OCI-LY7 (cell line): ENCODE results near the gene COG2.

Experiments used
- EZH2phosphoT487 ChIP-seq: fragments of 200-600 bp; sonication (generic); IDR thresholded peaks from 2 replicates; pipeline ENCODE4 v1.6.1; 2018; ENCODE audit warnings: low read depth, borderline replicate concordance, mild to moderate bottlenecking, mixed run types, antibody characterized with exemption, low read length, moderate library complexity, mixed read lengths
- TF ChIP-seq, protein P1 (sequence below): fragments of 200-600 bp; sonication (generic); conservative IDR thresholded peaks from 2 replicates; pipeline ENCODE4 v1.5.1; 2014; ENCODE audit warnings: mild to moderate bottlenecking, antibody characterized with exemption, low read length, moderate library complexity, mixed read lengths

DNA sequence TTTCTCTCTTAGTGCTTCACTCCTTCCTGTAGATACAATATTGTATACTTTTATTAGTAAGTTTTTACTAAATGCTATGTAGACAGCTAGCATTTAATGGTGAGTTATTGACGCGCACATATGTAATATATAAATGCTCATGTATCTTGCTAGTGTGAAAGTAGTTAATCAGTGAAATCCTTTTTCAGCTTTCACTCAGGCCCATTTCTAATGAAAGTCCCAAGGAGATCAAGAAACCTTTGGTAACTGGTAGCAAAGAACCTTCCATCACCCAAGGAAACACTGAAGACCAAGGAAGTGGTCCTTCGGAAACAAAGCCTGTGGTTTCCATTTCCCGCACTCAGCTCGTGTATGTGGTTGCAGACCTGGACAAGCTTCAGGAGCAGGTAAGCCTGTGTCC lies 44.5 kb downstream of the COG2 start:
- no peak for TF ChIP-seq EZH2phosphoT487
- TF ChIP-seq, protein P1, sequence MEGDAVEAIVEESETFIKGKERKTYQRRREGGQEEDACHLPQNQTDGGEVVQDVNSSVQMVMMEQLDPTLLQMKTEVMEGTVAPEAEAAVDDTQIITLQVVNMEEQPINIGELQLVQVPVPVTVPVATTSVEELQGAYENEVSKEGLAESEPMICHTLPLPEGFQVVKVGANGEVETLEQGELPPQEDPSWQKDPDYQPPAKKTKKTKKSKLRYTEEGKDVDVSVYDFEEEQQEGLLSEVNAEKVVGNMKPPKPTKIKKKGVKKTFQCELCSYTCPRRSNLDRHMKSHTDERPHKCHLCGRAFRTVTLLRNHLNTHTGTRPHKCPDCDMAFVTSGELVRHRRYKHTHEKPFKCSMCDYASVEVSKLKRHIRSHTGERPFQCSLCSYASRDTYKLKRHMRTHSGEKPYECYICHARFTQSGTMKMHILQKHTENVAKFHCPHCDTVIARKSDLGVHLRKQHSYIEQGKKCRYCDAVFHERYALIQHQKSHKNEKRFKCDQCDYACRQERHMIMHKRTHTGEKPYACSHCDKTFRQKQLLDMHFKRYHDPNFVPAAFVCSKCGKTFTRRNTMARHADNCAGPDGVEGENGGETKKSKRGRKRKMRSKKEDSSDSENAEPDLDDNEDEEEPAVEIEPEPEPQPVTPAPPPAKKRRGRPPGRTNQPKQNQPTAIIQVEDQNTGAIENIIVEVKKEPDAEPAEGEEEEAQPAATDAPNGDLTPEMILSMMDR = no peak
